AG10803 (cell line): ENCODE results near the gene MSI2.

Experiments
- DNase-seq: peaks from one replicate; pipeline ENCODE4 v3.0.0; 2010; ENCODE audit warnings: low read depth
- H3K4me3 ChIP-seq: 2 replicates; pipeline ENCODE4 v1.5.1; 2011; ENCODE audit warnings: mild to moderate bottlenecking, low read length, control low read depth
- CTCF ChIP-seq: conservative IDR thresholded peaks from 2 replicates; pipeline ENCODE4 v1.5.1; 2011; ENCODE audit warnings: mild to moderate bottlenecking, low read length, control low read depth, inconsistent platforms

The MSI2 gene

DNA sequence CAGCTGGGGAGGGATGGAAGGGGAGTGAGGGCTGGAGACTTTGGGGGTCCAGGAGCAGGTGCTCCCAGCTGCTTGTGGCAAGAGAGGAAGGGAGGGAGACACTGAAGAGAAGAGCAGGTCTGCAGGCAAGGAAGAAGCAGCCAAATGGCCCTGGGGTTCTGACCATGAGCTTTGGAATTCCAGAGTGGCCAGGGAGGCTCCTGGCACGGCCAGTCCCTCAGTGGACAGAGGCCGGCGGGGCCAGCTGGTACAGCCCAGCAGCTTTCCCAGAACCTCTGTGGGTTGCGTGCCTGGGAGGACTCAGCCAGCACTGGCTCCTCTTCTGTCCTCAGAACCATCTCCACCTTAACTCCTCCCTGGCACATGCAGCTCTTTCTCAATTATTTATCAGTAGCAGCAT, 233.0 kb downstream of the MSI2 start:
- no peak overlapping the region for H3K4me3 ChIP-seq
- no peak for TF ChIP-seq CTCF
- no peak for DNase-seq

DNA sequence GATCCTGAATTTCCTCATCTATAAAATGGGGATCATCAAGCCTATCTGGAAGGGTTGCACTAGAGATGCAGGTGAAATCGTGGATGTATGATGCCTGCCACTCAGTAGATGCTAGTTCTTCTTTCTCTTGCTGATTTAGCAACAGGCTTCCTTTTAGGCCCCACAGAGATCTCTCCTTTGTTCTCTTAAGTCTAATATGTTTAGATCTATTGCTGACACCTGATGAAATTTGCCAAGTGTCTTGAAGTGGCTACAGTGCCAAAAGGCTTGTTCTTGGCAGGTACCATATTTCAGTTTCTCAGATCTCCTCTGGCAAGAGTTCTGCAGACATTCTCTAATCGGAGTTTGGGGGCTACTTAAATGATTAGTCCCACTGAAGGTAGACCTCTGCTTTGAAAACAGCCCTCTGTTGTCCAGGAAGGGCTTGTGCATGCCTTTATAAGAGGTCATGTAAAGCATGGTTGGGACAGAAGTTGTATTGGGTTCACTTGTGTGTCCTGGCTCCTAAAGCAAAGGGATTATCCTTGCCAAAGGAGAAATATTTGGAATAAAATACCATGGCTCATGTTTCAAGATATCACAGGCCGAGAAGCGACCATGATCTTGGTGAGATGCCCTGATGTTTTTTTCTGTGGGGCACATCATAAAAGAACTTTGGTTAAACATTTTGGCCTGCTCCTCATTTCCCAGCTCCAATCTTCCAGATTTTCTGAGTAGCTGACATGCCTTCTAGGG, 234.0 kb downstream of the MSI2 start:
- H3K4me3 ChIP-seq, result no peak overlapping the region
- DNase-seq, result no peak

DNA sequence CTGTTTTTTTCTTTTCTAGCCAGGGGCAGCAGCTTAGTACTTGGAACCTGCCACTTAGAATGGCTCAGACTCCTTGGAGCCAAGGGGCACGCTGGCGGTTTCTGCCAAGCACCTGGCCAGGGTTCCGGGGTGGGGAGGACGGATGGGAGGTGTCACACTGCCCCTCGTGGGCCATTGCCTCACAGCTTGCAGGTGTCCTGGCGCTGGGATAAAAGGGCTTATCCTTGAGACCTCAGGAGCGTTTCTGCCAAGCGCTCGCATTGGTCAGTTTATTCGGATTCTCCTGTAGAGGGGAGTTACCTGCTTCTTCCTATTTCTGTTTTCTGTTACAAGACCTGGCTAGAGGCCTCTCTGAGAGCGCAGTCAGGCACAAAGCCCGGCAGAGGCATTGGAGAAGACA, 234.6 kb downstream of the MSI2 start:
- no peak overlapping the region for H3K4me3 ChIP-seq
- no peak for DNase-seq
- no peak for TF ChIP-seq CTCF

More for the DNA sequence above, 234.0 kb downstream of the MSI2 start:
- TF ChIP-seq CTCF, result no peak

DNA sequence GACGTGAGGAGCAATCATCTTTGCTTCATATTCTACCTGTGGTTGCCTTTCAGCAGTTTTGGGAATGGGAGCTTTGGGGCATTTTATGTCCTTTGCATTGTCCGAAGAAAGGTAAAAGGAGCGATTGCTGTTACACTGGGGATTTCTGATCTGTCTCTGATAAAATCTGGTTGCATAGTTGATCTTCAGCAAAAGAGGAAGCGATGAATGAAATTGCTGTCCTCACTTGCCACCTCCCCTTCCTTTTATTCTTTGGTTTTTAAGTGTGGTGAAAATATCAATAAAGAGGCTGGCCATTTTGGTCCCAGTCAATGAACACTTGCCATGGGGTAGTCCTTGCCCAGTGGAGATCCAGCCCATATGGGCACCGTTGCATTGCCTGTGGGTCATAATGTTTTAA, 236.8 kb downstream of the MSI2 start:
- no peak for TF ChIP-seq CTCF
- DNase-seq, result no peak
- no peak overlapping the region for H3K4me3 ChIP-seq

DNA sequence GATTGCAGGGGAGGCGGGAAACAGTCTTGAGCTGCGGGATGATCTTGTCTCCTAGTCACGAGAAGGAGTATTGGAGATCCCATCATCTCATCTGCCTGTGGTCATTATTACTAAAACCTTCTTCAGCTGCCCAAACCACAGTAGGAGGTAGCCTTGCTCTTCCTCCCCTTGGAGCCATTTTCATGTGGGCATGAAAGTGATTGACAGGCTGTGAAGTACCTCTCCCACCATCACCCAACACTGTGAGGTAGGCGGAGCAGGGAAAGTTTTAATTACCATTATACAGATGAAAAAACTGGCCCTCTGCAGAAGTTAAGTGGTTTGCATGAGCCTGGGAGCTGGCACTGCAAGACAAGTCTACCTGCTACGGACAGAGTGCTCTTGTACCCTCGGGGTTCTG, 237.3 kb downstream of the MSI2 start:
- no peak for TF ChIP-seq CTCF
- no peak overlapping the region for H3K4me3 ChIP-seq
- no peak for DNase-seq

DNA sequence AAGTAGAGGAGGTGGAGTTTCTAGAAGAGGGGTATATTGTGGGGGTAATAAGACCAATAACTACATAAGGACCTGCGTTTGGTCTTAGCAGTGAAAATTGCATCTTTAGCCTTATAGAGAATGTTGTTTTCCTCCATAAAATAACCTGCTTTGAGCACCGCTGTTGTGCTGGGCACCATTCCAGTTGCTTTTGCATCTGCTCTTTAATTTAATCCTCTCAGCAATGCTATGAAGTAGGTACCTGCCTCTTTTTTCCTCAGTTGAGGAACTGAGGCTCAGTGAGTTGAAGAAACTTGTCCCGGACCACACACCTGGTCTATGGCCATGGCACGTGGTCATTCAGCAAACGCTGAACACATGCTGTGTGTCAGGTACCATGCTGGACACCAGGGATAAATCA, 238.1 kb downstream of the MSI2 start:
- DNase-seq, result no peak
- H3K4me3 ChIP-seq, result no peak overlapping the region
- no peak for TF ChIP-seq CTCF

GRCh38 chr17:57495771-57496170, 239.4 kb downstream of the MSI2 start:
- TF ChIP-seq CTCF, result no peak
- H3K4me3 ChIP-seq, result no peak overlapping the region
- no peak for DNase-seq
